ENCODE results near the gene TOM1L1.

Gene TOM1L1

DNA sequence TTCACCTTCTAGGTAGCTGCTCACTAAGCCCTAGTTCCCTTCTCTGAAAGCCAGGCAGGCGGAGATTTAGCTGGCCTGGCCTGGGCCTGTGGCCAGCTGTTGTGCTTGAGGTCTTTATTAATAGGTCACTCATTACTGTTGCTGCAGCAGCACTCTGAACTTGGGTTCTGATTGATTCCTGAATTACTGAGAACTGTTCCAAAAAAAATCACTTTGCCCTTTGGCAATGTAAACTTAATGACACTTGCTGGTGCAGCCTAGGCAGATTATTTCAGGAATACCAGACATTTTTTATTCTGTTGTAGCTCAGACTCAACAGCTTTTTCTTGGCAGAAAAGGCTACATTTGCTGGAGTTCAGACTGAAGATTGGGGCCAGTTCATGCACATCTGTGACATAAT, 2.7 kb downstream of the TOM1L1 start:
- DNase-seq (ENCODE audit: low read depth in 1 of 2, low spot score in 1 of 2) = no peak
- no peak for TF ChIP-seq POLR2AphosphoS5 (IDR thresholded peaks at IDR 0.05; ENCODE audit: low read depth)
- no peak for TF ChIP-seq GABPA (IDR thresholded peaks at IDR 0.05; ENCODE audit: low read depth)
- no peak for TF ChIP-seq REST (IDR thresholded peaks at IDR 0.05; ENCODE audit: insufficient replicate concordance, low read depth)
- TF ChIP-seq CTCF (IDR thresholded peaks at IDR 0.05; ENCODE audit: insufficient read depth, low read length) = no peak
- TF ChIP-seq SPI1 (IDR thresholded peaks at IDR 0.05; ENCODE audit: borderline replicate concordance, low read depth) = no peak
- no peak overlapping the region for H3K4me3 ChIP-seq (replicated peaks; ENCODE audit: insufficient read depth, low read length)
- H3K27ac ChIP-seq (replicated peaks) = no peak overlapping the region
- peaks cover 11% of the 10 kb centered on the region for H3K27me3 ChIP-seq (ENCODE audit: insufficient read depth, poor library complexity, severe bottlenecking)

- H3K4me3 ChIP-seq (replicated peaks; ENCODE audit: insufficient read depth, low read length) = no peak overlapping the region
- no peak overlapping the region for H3K27ac ChIP-seq (replicated peaks)
- TF ChIP-seq GABPA (IDR thresholded peaks at IDR 0.05; ENCODE audit: low read depth) = no peak
- TF ChIP-seq CTCF (IDR thresholded peaks at IDR 0.05; ENCODE audit: insufficient read depth, low read length) = no peak
- no peak for TF ChIP-seq SPI1 (IDR thresholded peaks at IDR 0.05; ENCODE audit: borderline replicate concordance, low read depth)
- no peak for TF ChIP-seq POLR2AphosphoS5 (IDR thresholded peaks at IDR 0.05; ENCODE audit: low read depth)
- no peak for TF ChIP-seq REST (IDR thresholded peaks at IDR 0.05; ENCODE audit: insufficient replicate concordance, low read depth)
- DNase-seq (ENCODE audit: low read depth in 1 of 2, low spot score in 1 of 2) = no peak
- H3K27me3 ChIP-seq (ENCODE audit: insufficient read depth, poor library complexity, severe bottlenecking) = no peaks in the 10 kb centered on the region
Measured at GRCh38 chr17:54906683-54907082, 6.0 kb downstream of the TOM1L1 start.

GRCh38 chr17:54907376-54907775, 6.7 kb downstream of the TOM1L1 start:
- H3K27ac ChIP-seq (replicated peaks) = no peak overlapping the region
- no peak overlapping the region for H3K4me3 ChIP-seq (replicated peaks; ENCODE audit: insufficient read depth, low read length)
- DNase-seq (ENCODE audit: low read depth in 1 of 2, low spot score in 1 of 2) = no peak
- H3K27me3 ChIP-seq (ENCODE audit: insufficient read depth, poor library complexity, severe bottlenecking) = no peaks in the 10 kb centered on the region
- no peak for TF ChIP-seq CTCF (IDR thresholded peaks at IDR 0.05; ENCODE audit: insufficient read depth, low read length)
- no peak for TF ChIP-seq GABPA (IDR thresholded peaks at IDR 0.05; ENCODE audit: low read depth)
- no peak for TF ChIP-seq REST (IDR thresholded peaks at IDR 0.05; ENCODE audit: insufficient replicate concordance, low read depth)
- TF ChIP-seq POLR2AphosphoS5 (IDR thresholded peaks at IDR 0.05; ENCODE audit: low read depth) = no peak
- no peak for TF ChIP-seq SPI1 (IDR thresholded peaks at IDR 0.05; ENCODE audit: borderline replicate concordance, low read depth)
